Measurements from ENCODE around the gene MED22. TPM values are rescaled to one million over a fixed set of nuclear protein-coding genes. Genes with fewer than 3 reads are reported as not detected.

The MED22 gene
- total RNA-seq, 1 experiment from 2014 or later, result 18.6 TPM

DNA sequence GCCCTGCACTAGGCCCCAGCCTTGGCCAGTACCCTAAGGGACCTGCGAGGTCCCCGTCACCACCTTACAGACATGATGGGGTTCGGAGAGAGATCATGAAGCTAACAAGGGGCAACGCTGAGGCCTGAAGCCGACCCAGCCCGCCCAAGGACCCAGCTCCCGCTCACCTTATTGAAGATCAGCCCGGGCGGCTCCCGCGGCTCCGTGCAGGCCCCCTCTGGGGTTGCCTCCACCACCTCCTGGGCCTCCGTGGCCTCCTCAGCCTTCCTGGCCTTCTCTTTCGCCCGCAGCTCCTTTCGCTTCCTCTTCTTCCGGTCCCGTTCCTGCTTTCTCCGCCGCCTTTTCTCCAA, 15.6 kb downstream of the MED22 start (continued):
- TF ChIP-seq EZH2phosphoT487 (IDR thresholded peaks at IDR 0.05; ENCODE audit: borderline replicate concordance) (no peak), YY1 (IDR thresholded peaks at IDR 0.05; ENCODE audit: extremely low read depth, insufficient replicate concordance, low read depth, low read length) (no peak), ELF1 (IDR thresholded peaks at IDR 0.05; ENCODE audit: borderline replicate concordance, low read depth) (no peak), SIN3A (IDR thresholded peaks at IDR 0.05; ENCODE audit: low read depth) (no peak), EZH2 (IDR thresholded peaks at IDR 0.05) (no peak), JUND (IDR thresholded peaks at IDR 0.05) (no peak), EGR1 (IDR thresholded peaks at IDR 0.05; ENCODE audit: low read depth) (no peak), CEBPB (IDR thresholded peaks at IDR 0.05; ENCODE audit: low read depth) (no peak)

DNA sequence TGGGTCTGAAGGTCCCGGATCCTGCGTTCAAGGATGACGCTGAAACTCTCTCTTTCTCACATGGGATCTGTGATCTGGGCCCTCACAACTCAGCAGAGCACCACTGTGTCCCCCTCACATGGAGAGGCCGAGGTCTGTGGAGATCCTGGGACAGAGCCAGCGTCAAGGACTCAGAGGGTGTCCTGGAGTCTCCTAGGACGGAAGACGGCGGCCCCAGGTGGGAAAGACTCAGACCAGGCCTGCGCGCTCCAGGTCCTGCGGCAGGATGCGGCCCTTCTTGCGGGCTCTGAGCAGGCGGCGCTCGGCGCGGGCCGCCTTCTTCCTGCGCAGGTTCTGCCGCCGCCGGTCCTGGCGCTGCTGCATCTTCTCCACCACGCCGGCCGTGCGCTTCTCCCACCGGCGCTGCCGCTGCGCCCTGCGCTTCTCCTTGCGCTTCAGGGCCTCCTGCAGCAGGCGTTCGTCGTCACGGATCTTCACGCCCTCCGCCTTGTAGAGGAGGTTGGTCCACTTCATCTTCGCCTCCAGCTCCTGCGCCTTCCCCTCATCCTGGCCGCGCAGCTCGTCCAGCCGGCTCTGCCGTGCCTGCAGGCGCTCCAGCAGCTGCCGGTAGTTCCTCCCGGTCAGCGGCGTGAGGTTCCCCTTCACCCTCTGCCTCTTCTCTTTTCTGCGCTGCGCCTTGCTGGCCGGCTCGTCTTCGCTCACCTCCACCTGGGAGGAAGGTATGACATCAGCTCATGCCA, 16.1 kb downstream of the MED22 start:
- H3K4me3 ChIP-seq (replicated peaks in 1 of 2; ENCODE audit: low read depth in 1 of 2, low read length in 2 of 2), result no peak overlapping the region
- intact Hi-C loops (cut with micrococcal nuclease), result no loop called here
- no peak for DNase-seq (ENCODE audit: low read depth, low spot score)
- peaks cover 44% of the 10 kb centered on the region for H3K79me2 ChIP-seq (ENCODE audit: insufficient read depth, low read length)
- no peaks in the 10 kb centered on the region for H3K9me2 ChIP-seq (ENCODE audit: insufficient read depth)
- H3K4me1 ChIP-seq (ENCODE audit: control insufficient read depth in 1 of 2, insufficient read depth in 2 of 2, low read length in 2 of 2), result peaks cover 9 to 27% of the 10 kb centered on the region in 2 experiments
- no peak overlapping the region for H3K27ac ChIP-seq (ENCODE audit: low read depth, low read length)
- no peaks in the 10 kb centered on the region for H3K27me3 ChIP-seq (ENCODE audit: insufficient read depth, low read length)
- no peaks in the 10 kb centered on the region; the same call in 1 of the 2 replicates for H4K20me1 ChIP-seq (ENCODE audit: insufficient read depth)
- no peak for ATAC-seq
- ChIA-PET CTCF (interaction anchor here (2.1 kb wide), 1 partner anchor 146 kb away, joined by 7 read pairs; no protein-coding TSS in a partner anchor), RAD21 (ENCODE audit: low non-redundant PET in 1 of 2, low total read pairs in 2 of 2, uncharacterized antibody in 2 of 2, unreplicated experiment in 2 of 2) (no interaction called here), POLR2A (no interaction called here)
- H2AFZ ChIP-seq (ENCODE audit: low read depth, low read length, poor library complexity, severe bottlenecking), result no peak overlapping the region
- H3K4me2 ChIP-seq (ENCODE audit: low read length), result no peak overlapping the region
- TF ChIP-seq YY1 (IDR thresholded peaks at IDR 0.05; ENCODE audit: extremely low read depth, insufficient replicate concordance, low read depth, low read length) (no peak), ELF1 (IDR thresholded peaks at IDR 0.05; ENCODE audit: borderline replicate concordance, low read depth) (no peak), SP1 (IDR thresholded peaks at IDR 0.05; ENCODE audit: low read depth) (no peak)
- peaks cover 34 to 42% of the 10 kb centered on the region in 2 experiments; a peak in 3 of 4 replicates for H3K36me3 ChIP-seq (ENCODE audit: control insufficient read depth in 1 of 2, insufficient read depth in 2 of 2, low read length in 2 of 2)
- no TSS peak for BruUV-seq (replicated peaks)
- no peaks in the 10 kb centered on the region for H3K9me3 ChIP-seq (ENCODE audit: control insufficient read depth in 1 of 2, insufficient read depth in 1 of 2, low read depth in 1 of 2, low read length in 2 of 2)
- no peak overlapping the region for H3K9ac ChIP-seq (ENCODE audit: low read length)
